Endodermal cell (in vitro differentiated cells): ENCODE results near the gene DVL1. TPM values are rescaled to one million over a fixed set of nuclear protein-coding genes. Genes with fewer than 3 reads are reported as not detected.

ENCODE experiments used
- DNase-seq: peaks from one replicate; pipeline ENCODE4 v3.0.0-alpha.2; 2017
- H3K27ac ChIP-seq: 2 replicates; pipeline ENCODE4 v1.5.1; 2013; ENCODE audit warnings: mild to moderate bottlenecking, low read depth, low read length, moderate library complexity
- H3K27me3 ChIP-seq: 2 replicates; pipeline ENCODE4 v1.6.1; 2013; ENCODE audit warnings: mild to moderate bottlenecking, low read length, moderate library complexity; ENCODE audit not compliant: insufficient read depth, control insufficient read depth, poor library complexity, severe bottlenecking
- H3K36me3 ChIP-seq: 2 replicates; pipeline ENCODE4 v1.7.0; 2013; ENCODE audit warnings: mild to moderate bottlenecking, low read length, moderate library complexity; ENCODE audit not compliant: control insufficient read depth, insufficient read depth
- H3K4me1 ChIP-seq: one replicate; pipeline ENCODE4 v1.7.0; 2013; ENCODE audit warnings: low read length; ENCODE audit not compliant: control insufficient read depth, insufficient read depth
- H3K4me3 ChIP-seq: 2 replicates; pipeline ENCODE4 v1.5.1; 2013; ENCODE audit warnings: mild to moderate bottlenecking, low read length, moderate library complexity
- H3K9ac ChIP-seq: 2 replicates; pipeline ENCODE4 v1.6.1; 2013; ENCODE audit warnings: mild to moderate bottlenecking, low read length, moderate library complexity; ENCODE audit not compliant: poor library complexity, severe bottlenecking; ENCODE audit errors: extremely low read depth
- H3K9me3 ChIP-seq: 2 replicates; pipeline ENCODE4 v1.6.1; 2013; ENCODE audit warnings: mild to moderate bottlenecking, low read length, moderate library complexity; ENCODE audit not compliant: control insufficient read depth
- H3K27ac Mint-ChIP-seq: 2 replicates; pipeline ENCODE4 v1.8.0; 2020; ENCODE audit warnings: mixed read lengths
- H3K27me3 Mint-ChIP-seq: 2 replicates; pipeline ENCODE4 v1.8.0; 2021; ENCODE audit warnings: mild to moderate bottlenecking, mixed read lengths; ENCODE audit not compliant: insufficient read depth
- H3K36me3 Mint-ChIP-seq: 2 replicates; pipeline ENCODE4 v1.8.0; 2020; ENCODE audit warnings: low read depth, mixed read lengths
- H3K4me1 Mint-ChIP-seq: 2 replicates; pipeline ENCODE4 v1.8.0; 2020; ENCODE audit warnings: mixed read lengths
- H3K4me3 Mint-ChIP-seq: 2 replicates; pipeline ENCODE4 v1.8.0; 2020; ENCODE audit warnings: mild to moderate bottlenecking, moderate library complexity, mixed read lengths
- H3K9me3 Mint-ChIP-seq: 2 replicates; pipeline ENCODE4 v1.8.0; 2020; ENCODE audit warnings: mild to moderate bottlenecking, mixed read lengths
- CTCF ChIP-seq: fragments of 200-600 bp; sonication (generic); conservative IDR thresholded peaks from 2 replicates; pipeline ENCODE4 v1.5.0; 2021; ENCODE audit warnings: antibody characterized with exemption, mild to moderate bottlenecking
- WGBS, 2 experiments: methylation state at CpG; one replicate each; pipeline versions ENCODE4 v1.1.5 to v1.1.7; 2013; ENCODE audit warnings: missing lambda C conversion rate in 2 of 2, mixed read lengths in 1 of 2; ENCODE audit not compliant: insufficient coverage in 1 of 2, insufficient read length in 1 of 2; 5-methylcytosine and 5-hydroxymethylcytosine counted together
- total RNA-seq, 2 donors: library from RNA; stranded (reverse); fragmentation: NEBNext Ultra II Directional in 1 of 2; extraction: Animal tissue kit (Norgen Biotek cat#: 25700) in 1 of 2; gene quantifications; 2 replicates in 1 of 2; 3 replicates in 1 of 2; pipeline ENCODE4 v1.2.1, GENCODE V29; 2021

The DVL1 gene
- total RNA-seq, 2 donors from 2014 or later, result 71.9 to 73.3 TPM

GRCh38 chr1:1367315-1367714 lies 18.1 kb upstream of the DVL1 start:
- no peak overlapping the region for H3K4me3 Mint-ChIP-seq

DNA sequence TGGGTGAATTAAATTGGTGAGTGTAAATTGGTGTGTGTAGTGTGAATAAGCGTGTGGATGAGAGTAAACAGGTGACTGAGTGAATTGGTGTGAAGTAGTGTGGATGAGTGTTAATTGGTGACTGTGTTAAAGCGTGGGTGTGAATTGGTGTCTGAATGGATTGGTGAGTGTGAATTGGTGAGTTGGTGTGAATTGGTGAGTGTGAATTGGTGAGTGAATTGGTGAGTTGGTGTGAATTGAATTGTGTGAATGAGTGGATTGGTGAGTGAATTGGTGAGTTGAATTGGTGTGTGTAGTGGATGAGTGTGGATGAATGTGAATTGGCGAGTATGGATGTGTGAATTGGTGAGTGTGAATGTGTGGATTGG lies 17.5 kb upstream of the DVL1 start:
- no peak for TF ChIP-seq CTCF
- H3K9ac ChIP-seq, result no peak overlapping the region
- no peaks in the 10 kb centered on the region for H3K36me3 Mint-ChIP-seq
- DNase-seq, result no peak
- H3K9me3 Mint-ChIP-seq, result peaks cover 3% of the 10 kb centered on the region
- H3K9me3 ChIP-seq, result peaks cover 19% of the 10 kb centered on the region
- H3K36me3 ChIP-seq, result peaks cover 5% of the 10 kb centered on the region
- H3K27me3 Mint-ChIP-seq, result peaks cover 12% of the 10 kb centered on the region
- no peak overlapping the region for H3K27ac ChIP-seq
- no peak overlapping the region for H3K27ac Mint-ChIP-seq
- peaks cover 6% of the 10 kb centered on the region for H3K4me1 Mint-ChIP-seq
- no peak overlapping the region for H3K4me3 Mint-ChIP-seq
- H3K4me3 ChIP-seq, result peak overlapping the region; percentile 37
- H3K4me1 ChIP-seq, result no peaks in the 10 kb centered on the region
- H3K27me3 ChIP-seq, result no peaks in the 10 kb centered on the region
- 93 to 94% methylated on average over 3 of the region's 3 CpGs for WGBS, 2 experiments

More at GRCh38 chr1:1367315-1367714, 18.1 kb upstream of the DVL1 start:
- Histone ChIP-seq H3K4me1 (no peaks in the 10 kb centered on the region), H3K4me3 (no peak overlapping the region), H3K36me3 (peaks cover 6% of the 10 kb centered on the region), H3K9ac (no peak overlapping the region), H3K27me3 (no peaks in the 10 kb centered on the region), H3K27ac (no peak overlapping the region), H3K9me3 (peaks cover 19% of the 10 kb centered on the region)
- H3K4me1 Mint-ChIP-seq, result peaks cover under 1% of the 10 kb centered on the region
- H3K27ac Mint-ChIP-seq, result no peak overlapping the region
- no peak for DNase-seq
- no peaks in the 10 kb centered on the region for H3K36me3 Mint-ChIP-seq
- no peak for TF ChIP-seq CTCF
- H3K27me3 Mint-ChIP-seq, result peaks cover 8% of the 10 kb centered on the region
- peaks cover 3% of the 10 kb centered on the region for H3K9me3 Mint-ChIP-seq
- 95 to 97% methylated on average over 4 to 5 of the region's 5 CpGs for WGBS, 2 experiments

GRCh38 chr1:1365875-1366698 lies 16.9 kb upstream of the DVL1 start:
- Histone ChIP-seq H3K4me1 (no peaks in the 10 kb centered on the region), H3K9me3 (peaks cover 19% of the 10 kb centered on the region), H3K4me3 (peak overlapping the region; percentile 37), H3K9ac (no peak overlapping the region), H3K27me3 (no peaks in the 10 kb centered on the region), H3K36me3 (no peaks in the 10 kb centered on the region), H3K27ac (no peak overlapping the region)
- peaks cover 12% of the 10 kb centered on the region for H3K27me3 Mint-ChIP-seq
- H3K9me3 Mint-ChIP-seq, result peaks cover 3% of the 10 kb centered on the region
- H3K36me3 Mint-ChIP-seq, result no peaks in the 10 kb centered on the region
- 79 to 81% methylated on average over 10 of the region's 10 CpGs for WGBS, 2 experiments
- H3K27ac Mint-ChIP-seq, result no peak overlapping the region
- H3K4me1 Mint-ChIP-seq, result peaks cover 7% of the 10 kb centered on the region
- H3K4me3 Mint-ChIP-seq, result no peak overlapping the region
- DNase-seq, result no peak
- TF ChIP-seq CTCF, result no peak
